Measurements from ENCODE around the gene EML5. TPM values are rescaled to one million over a fixed set of nuclear protein-coding genes. Genes with fewer than 3 reads are reported as not detected.
A peak's percentile ranks its signal among the peaks of the same experiment; 100 is the strongest.

EML5 gene
- total RNA-seq, 1 donor from 2014 or later, result 0.36 TPM

DNA sequence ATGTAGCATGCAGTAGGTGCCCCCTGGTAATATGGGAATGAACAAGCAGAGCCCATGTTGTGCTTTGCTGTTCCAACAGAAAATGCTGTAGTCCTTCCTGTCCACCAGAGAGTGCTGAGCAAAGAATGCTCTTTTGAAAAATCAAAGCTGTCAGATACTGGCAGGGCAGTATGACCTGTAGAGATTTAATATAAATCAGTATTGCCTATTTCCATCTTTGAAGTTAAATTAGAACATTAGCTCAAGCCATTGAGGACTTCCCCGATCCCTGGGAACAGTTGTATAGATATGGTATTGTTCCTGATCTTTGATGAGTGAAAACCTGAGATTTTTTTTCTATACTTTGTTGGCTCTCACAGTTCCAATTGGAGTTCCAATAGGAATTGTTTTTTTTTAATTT, 44.7 kb upstream of the EML5 start:
- DNase-seq, result no peak
- TF ChIP-seq, protein P1, sequence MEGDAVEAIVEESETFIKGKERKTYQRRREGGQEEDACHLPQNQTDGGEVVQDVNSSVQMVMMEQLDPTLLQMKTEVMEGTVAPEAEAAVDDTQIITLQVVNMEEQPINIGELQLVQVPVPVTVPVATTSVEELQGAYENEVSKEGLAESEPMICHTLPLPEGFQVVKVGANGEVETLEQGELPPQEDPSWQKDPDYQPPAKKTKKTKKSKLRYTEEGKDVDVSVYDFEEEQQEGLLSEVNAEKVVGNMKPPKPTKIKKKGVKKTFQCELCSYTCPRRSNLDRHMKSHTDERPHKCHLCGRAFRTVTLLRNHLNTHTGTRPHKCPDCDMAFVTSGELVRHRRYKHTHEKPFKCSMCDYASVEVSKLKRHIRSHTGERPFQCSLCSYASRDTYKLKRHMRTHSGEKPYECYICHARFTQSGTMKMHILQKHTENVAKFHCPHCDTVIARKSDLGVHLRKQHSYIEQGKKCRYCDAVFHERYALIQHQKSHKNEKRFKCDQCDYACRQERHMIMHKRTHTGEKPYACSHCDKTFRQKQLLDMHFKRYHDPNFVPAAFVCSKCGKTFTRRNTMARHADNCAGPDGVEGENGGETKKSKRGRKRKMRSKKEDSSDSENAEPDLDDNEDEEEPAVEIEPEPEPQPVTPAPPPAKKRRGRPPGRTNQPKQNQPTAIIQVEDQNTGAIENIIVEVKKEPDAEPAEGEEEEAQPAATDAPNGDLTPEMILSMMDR (IDR thresholded peaks at IDR 0.05; ENCODE audit: borderline replicate concordance), result no peak
- Histone ChIP-seq H3K4me1 (peaks cover 24% of the 10 kb centered on the region), H3K9me3 (replicated peaks) (no peaks in the 10 kb centered on the region), H3K27me3 (ENCODE audit: low read depth) (no peaks in the 10 kb centered on the region), H3K36me3 (no peaks in the 10 kb centered on the region), H3K27ac (replicated peaks) (no peak overlapping the region), H3K4me3 (no peak overlapping the region)
- intact Hi-C loops (cut with micrococcal nuclease), result no loop called here

DNA sequence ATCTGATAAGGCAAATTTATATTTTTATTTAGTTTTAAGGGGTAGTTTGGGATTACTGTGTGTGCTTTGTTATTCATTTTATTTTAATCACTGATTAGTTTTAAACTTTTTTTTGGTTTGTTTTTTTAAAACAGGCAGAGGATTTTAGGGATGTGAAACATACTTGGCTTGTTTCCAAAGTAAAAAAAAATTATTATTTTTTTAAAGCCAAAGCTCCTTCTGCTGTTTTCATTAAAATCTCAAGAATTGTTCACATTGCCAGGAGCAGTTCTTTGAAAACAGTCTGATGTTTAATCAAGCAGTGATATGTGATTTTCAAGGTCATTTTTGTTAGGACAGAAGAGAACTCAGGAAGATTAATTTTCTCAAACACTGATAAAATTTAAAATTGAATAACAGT, 42.9 kb upstream of the EML5 start:
- no peaks in the 10 kb centered on the region for H3K27me3 ChIP-seq (ENCODE audit: low read depth)
- intact Hi-C loops (cut with micrococcal nuclease), result no loop called here
- H3K27ac ChIP-seq (replicated peaks), result peak overlapping the region; percentile 60
- peaks cover 24% of the 10 kb centered on the region for H3K4me1 ChIP-seq
- no peaks in the 10 kb centered on the region for H3K9me3 ChIP-seq (replicated peaks)
- no peaks in the 10 kb centered on the region for H3K36me3 ChIP-seq
- DNase-seq, result no peak
- no peak overlapping the region for H3K4me3 ChIP-seq
- TF ChIP-seq, protein P1 (IDR thresholded peaks at IDR 0.05; ENCODE audit: borderline replicate concordance), result no peak

DNA sequence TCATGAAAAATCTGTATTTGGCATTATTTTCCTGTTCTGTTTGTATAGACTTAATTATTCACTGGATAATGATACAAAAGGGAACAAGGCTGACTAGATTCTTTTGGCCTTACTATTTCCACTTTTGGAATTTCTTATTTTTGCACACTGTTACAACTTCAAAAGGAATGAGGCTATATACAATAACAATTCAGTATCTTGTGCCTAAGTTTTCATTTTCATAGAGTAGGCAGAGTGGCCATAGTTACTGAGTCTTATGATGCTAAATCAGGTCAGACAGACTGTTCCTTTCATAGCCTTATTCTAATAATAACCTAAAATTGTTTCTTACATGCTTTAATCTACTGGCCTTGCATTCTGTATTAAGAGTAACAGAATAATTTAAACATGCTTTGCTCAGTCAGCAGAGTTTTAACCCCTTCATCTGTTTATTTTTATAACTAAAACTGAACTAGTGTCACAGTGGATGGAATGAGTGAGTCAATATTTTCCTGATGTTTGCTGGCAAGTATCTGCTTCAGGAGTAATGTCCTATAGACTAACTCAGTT, 42.2 kb upstream of the EML5 start:
- no peak for DNase-seq
- H3K9me3 ChIP-seq (replicated peaks), result no peaks in the 10 kb centered on the region
- peaks cover 24% of the 10 kb centered on the region for H3K4me1 ChIP-seq
- intact Hi-C loops (cut with micrococcal nuclease), result no loop called here
- no peaks in the 10 kb centered on the region for H3K36me3 ChIP-seq
- peak overlapping the region; percentile 60 for H3K27ac ChIP-seq (replicated peaks)
- TF ChIP-seq, protein P1 (IDR thresholded peaks at IDR 0.05; ENCODE audit: borderline replicate concordance), result no peak
- H3K4me3 ChIP-seq, result no peak overlapping the region
- H3K27me3 ChIP-seq (ENCODE audit: low read depth), result no peaks in the 10 kb centered on the region

DNA sequence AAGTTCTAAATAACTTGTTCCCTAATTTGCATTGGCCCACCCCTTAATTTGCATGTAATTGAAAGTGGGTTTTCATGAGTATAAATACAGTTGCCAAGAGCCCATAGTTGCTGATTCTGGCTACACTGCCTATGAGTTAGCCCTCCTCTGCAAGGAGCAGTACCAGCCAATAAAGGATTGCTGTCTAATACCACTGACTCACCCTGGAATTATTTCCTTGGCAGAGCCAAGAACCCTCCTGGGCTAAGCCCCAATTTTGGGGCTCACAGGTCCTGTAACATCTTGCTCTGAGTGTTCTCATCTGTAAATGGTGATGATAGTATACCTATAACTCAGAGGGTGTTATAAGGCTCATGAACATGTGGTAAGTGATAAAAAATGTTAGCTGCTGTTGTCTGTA, 38.5 kb upstream of the EML5 start:
- H3K27me3 ChIP-seq (ENCODE audit: low read depth), result no peaks in the 10 kb centered on the region
- DNase-seq, result no peak
- no peaks in the 10 kb centered on the region for H3K9me3 ChIP-seq (replicated peaks)
- intact Hi-C loops (cut with micrococcal nuclease), result no loop called here
- no peaks in the 10 kb centered on the region for H3K36me3 ChIP-seq
- TF ChIP-seq, protein P1 (IDR thresholded peaks at IDR 0.05; ENCODE audit: borderline replicate concordance), result no peak
- H3K27ac ChIP-seq (replicated peaks), result no peak overlapping the region
- H3K4me3 ChIP-seq, result no peak overlapping the region
- H3K4me1 ChIP-seq, result peaks cover 24% of the 10 kb centered on the region

DNA sequence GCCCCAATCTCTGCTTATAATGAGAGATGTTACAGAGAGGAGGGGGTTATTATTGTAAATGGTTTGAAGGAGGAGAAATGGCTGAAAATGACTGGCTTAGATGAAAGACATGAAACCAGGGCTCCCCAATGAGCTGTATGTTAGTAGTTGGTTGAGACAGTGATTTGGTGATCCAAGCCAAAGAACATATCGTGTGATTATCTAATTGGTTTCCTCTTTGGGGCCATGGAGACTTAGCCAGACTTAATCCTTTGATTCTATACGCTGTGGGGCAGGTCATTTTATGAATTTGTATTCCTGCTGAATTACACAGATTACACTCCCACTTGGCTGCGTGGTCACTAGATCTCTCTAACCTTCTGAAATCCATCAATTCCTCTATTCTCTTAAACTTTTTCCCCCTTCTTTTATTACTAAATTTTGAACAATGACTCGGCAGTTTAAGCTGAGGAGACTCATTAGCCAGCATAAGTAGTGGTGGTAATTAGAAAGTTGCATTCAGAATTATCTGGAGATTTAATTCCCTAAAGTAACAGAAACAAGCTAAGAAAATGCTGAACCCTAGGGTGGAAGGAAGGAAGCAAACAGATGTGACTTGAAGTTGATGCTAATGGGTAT, 37.0 kb upstream of the EML5 start:
- peaks cover 17% of the 10 kb centered on the region for H3K4me1 ChIP-seq

More for the DNA sequence above, 37.0 kb upstream of the EML5 start:
- H3K36me3 ChIP-seq, result no peaks in the 10 kb centered on the region
- intact Hi-C loops (cut with micrococcal nuclease), result no loop called here
- no peak overlapping the region for H3K27ac ChIP-seq (replicated peaks)
- TF ChIP-seq, protein P1 (IDR thresholded peaks at IDR 0.05; ENCODE audit: borderline replicate concordance), result no peak
- H3K27me3 ChIP-seq (ENCODE audit: low read depth), result no peaks in the 10 kb centered on the region
- H3K4me3 ChIP-seq, result no peak overlapping the region
- DNase-seq, result no peak
- no peaks in the 10 kb centered on the region for H3K9me3 ChIP-seq (replicated peaks)
